ENCODE measurements around the gene PIK3R4.

PIK3R4 gene

DNA sequence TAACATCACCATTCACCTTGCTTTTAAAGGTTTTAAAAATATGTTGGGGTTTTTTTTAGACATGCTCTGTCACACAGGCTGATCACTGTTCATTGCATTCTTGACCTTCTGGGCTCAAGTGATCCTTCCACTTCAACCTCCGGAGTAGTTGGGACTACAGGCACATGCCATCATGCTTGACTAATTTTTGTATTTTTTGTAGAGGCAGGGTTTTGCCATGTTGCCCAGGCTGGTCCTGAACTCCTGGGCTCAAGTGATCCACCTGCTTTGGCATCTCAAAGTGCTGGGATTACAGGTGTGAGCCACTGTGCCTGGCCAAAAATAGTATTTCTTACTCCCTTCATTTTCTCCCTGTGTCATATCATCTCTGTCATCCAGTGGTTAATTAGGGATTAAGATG, 101.4 kb downstream of the PIK3R4 start:
- in situ Hi-C loops (cut with HindIII; ENCODE audit: low sequenced_read_pairs) = no loop called here

DNA sequence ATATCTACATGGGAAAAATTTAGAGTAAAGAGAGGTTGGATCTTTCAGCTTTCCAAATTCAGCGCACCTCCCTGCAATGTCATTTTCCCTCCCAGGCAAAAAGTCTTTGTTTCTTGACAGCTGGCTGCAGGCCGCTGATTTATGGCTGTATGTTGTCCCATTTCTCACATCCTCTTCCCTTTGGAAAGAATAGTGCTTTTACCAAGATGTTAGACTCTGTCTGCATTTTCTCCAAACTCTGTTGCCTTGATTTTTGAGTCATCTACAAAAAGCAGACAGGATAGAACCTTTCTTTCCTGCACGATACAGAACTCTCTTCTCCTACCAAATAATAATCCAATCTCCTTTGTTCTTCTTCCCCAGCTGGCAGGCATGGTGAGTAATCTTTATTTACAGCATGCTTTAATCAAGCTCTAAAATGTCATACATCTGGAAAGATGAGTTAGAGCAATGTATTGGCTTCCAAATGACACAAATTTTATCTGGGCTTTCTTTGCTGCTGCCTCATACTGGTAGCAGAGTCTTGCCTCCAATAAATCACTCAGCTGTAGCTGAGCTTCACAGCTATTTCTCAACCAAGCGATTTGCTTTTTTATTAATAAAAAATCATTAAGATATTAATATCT, 101.9 kb downstream of the PIK3R4 start:
- in situ Hi-C loops (cut with HindIII; ENCODE audit: low sequenced_read_pairs) = no loop called here

DNA sequence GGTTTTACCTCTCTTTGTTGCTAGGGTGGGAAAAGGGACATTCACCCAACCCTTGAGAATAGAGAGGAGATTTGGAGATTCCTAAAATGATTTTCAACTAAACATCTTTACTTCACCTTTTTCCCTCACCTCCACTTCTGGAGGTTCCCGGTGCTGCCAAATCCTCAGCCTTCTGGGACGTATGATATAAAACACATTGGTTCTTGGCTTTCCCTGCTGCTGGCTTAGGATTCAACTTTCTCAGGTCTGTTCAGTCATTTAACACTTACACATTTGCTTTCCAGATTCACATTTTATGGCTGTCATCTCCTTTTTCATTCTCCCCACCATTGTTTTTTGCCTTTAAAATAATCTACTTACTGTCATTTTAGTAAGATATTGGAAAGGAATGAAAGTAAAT, 106.6 kb downstream of the PIK3R4 start:
- in situ Hi-C loops (cut with HindIII; ENCODE audit: low sequenced_read_pairs) = no loop called here

DNA sequence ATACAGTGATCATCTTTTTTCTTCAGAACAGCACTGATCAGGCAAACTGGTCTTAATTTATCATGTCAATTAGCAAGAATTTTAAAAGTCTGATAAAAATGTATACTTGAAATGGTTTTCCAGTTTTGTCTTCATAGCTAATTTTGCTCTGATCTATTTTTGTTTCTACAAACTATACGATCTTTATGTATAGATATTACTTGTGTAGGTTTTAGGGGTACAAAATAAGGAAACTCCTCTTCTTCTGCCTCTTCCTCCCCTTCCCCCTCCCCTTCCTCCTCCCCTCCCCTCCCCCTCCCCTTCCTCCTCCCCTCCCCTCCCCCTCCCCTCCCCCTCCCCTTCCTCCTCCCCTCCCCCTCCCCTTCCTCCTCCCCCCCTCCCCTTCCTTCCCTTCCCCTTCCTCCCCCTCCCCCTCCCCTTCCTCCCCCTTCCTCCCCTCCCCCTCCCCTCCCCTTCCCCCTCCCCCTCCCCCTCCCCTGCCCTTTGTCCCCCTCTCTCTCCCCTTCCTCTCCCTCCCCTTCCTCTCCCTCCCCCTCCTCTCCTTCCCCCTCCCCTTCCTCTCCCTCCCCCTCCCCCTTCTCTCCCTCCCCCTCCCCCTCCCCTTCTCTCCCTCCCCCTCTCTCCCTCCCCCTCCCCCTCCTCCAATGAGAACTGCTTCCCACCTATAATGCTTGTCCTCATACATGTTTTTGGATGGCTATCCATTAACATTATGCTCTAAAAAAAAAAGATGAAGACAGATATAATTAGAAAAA, 110.0 kb downstream of the PIK3R4 start:
- in situ Hi-C loops (cut with HindIII; ENCODE audit: low sequenced_read_pairs) = no loop called here

DNA sequence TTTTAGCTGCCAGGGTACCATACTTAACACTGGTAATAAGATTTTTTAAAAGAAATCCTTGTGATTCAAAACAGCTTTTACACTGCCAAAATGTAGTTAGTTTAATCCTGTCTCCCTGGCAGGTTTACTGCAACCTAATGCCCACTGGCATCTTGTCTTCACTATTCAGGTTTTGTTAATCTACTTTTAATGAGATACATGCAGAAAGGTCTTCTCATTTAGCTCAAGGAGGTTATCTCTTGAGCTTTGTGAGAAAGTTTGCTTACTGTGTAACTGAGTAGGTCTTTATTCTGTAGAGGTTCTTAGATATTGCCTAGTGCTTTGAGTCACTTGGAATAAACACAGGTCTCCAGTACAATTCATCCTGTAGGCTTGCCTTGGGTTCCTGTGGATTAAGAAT, 110.7 kb downstream of the PIK3R4 start:
- in situ Hi-C loops (cut with HindIII; ENCODE audit: low sequenced_read_pairs) = no loop called here

DNA sequence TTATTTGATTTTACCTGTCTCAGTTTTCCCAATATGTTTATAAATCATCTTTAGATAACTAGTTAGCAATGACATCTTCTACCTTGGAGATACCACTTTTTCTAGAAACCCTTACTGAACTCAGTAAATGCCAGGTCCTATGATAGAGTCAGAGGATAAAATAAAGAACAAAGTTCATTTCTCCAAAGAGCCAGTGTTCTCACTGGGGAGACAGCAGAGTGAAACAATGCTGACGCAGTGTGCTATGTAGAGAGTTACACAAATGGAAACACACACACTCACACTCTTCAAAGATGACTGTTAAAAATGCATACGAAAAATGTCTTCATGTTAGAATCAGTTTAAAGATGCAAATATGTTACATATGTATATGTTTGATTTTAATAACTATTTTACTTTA, 111.3 kb downstream of the PIK3R4 start:
- in situ Hi-C loops (cut with HindIII; ENCODE audit: low sequenced_read_pairs) = no loop called here
